ENCODE measurements around the gene STOML3. TPM values are rescaled to one million over a fixed set of nuclear protein-coding genes. Genes with fewer than 3 reads are reported as not detected.

The STOML3 gene
- total and polyA plus RNA-seq, 2 of the 8 experiments (the other 6 are each of a cell fraction or from before 2014, with no cell fraction given): 0.06 TPM; not detected in 1

DNA sequence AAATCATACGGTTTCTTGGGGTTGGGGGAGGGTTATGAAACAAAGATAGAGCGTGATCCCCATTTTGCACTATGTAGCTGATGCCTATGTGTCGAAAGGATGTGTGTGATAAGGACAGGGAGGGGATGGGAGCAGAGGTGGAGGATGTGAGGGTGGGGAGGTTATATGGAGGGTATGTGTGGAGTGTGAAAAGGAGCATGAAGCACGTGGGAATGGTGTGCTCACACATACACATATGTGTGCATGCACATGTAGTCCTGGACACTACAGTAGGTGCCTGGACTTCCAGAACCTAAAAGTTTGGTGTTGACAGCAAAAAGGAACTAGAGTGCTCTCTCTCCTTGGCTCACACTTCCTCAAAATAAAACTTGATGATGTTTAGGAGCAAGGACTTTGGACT, 25.4 kb downstream of the STOML3 start:
- H3K18ac ChIP-seq (ENCODE audit: extremely low read depth, low read length): no peak overlapping the region

More for the DNA sequence above, 25.4 kb downstream of the STOML3 start:
- peaks cover 6 to 8% of the 10 kb centered on the region in 2 experiments; a peak in 2 of 4 replicates for H3K9me3 ChIP-seq (ENCODE audit: insufficient read depth in 2 of 2, low read depth in 1 of 2, low read length in 1 of 2)
- ChIA-PET POLR2A (ENCODE audit: partially characterized antibody) (no interaction called here), CTCF (ENCODE audit: partially characterized antibody) (interaction anchor here (0.7 kb wide), 1 partner anchor 11 kb away, joined by 3 read pairs; no protein-coding TSS in a partner anchor)
- DNase-seq (ENCODE audit: low read depth in 1 of 2, low spot score in 2 of 2): no peak
- no peak overlapping the region for H3K14ac ChIP-seq (ENCODE audit: insufficient read length)
- H2AK5ac ChIP-seq (ENCODE audit: low read depth, low read length): no peak overlapping the region; the same call in 1 of the 2 replicates
- no peak overlapping the region for H3K9ac ChIP-seq (replicated peaks in 1 of 4; ENCODE audit: extremely low read depth in 1 of 4, low read depth in 3 of 4, low read length in 3 of 4)
- no peak overlapping the region for H4K5ac ChIP-seq (ENCODE audit: insufficient read length, low read depth, low read length)
- H4K20me1 ChIP-seq (replicated peaks in 1 of 2; ENCODE audit: control insufficient read depth in 1 of 2, insufficient read depth in 2 of 2, low read length in 2 of 2): no peaks in the 10 kb centered on the region
- no peak overlapping the region for H3K4me3 ChIP-seq (ENCODE audit: extremely low read depth in 1 of 4, insufficient read depth in 2 of 4, low read depth in 3 of 4, low read length in 4 of 4)
- H2BK20ac ChIP-seq (ENCODE audit: low read length): no peak overlapping the region
- no peak overlapping the region for H3K56ac ChIP-seq (replicated peaks; ENCODE audit: insufficient read length, low read depth, low read length)
- TF ChIP-seq TAF1 (IDR thresholded peaks at IDR 0.05; ENCODE audit: low read depth, low read length): no peak
- H3K23ac ChIP-seq (ENCODE audit: insufficient read length): no peak overlapping the region
- no peak overlapping the region for H2BK12ac ChIP-seq (ENCODE audit: low read depth, low read length)
- 93% methylated on average over 4 of the region's 4 CpGs; no CpG with 5 or more reads in 1 of the 2 experiments for WGBS, 2 experiments (ENCODE audit: extremely low coverage in 1 of 2, insufficient coverage in 1 of 2, insufficient read length in 1 of 2, insufficient replicate concordance in 2 of 2, low coverage in 1 of 2, low lambda C conversion rate in 2 of 2, missing lambda C conversion rate in 1 of 2)
- H3K36me3 ChIP-seq (ENCODE audit: control insufficient read depth in 2 of 4, insufficient read depth in 4 of 4, low read length in 3 of 4): no peaks in the 10 kb centered on the region
- no peak overlapping the region for H4K8ac ChIP-seq (ENCODE audit: extremely low read depth, insufficient read depth, low read length)
- no peak overlapping the region for H4K91ac ChIP-seq (replicated peaks; ENCODE audit: insufficient read length, low read length)
- no peaks in the 10 kb centered on the region; the same call in 1 of the 2 replicates for H3K79me1 ChIP-seq (ENCODE audit: low read depth, low read length)
- H3K4ac ChIP-seq (replicated peaks; ENCODE audit: insufficient read length, low read depth, low read length): no peak overlapping the region
- H2BK5ac ChIP-seq (ENCODE audit: low read depth, low read length): no peak overlapping the region
- no peak overlapping the region for H3K27ac ChIP-seq (ENCODE audit: low read depth, low read length)
- no peak overlapping the region for H3K4me2 ChIP-seq (ENCODE audit: insufficient read depth in 1 of 2, low read depth in 2 of 2, low read length in 2 of 2)
- H3K27me3 ChIP-seq (replicated peaks in 1 of 4; ENCODE audit: control insufficient read depth in 3 of 4, extremely low read depth in 1 of 4, insufficient read depth in 3 of 4, low read length in 3 of 4): no peaks in the 10 kb centered on the region
- H2AFZ ChIP-seq (ENCODE audit: low read length): no peak overlapping the region
- no peak for FAIRE-seq
- H3K4me1 ChIP-seq (replicated peaks in 1 of 4; ENCODE audit: control insufficient read depth in 3 of 4, insufficient read depth in 4 of 4, low read length in 3 of 4): peaks cover 0 to 16% (median 5%) of the 10 kb centered on the region in 4 experiments; a peak in 6 of 7 replicates
- H2BK15ac ChIP-seq (ENCODE audit: low read length): no peak overlapping the region
- no peak overlapping the region for H2BK120ac ChIP-seq (replicated peaks; ENCODE audit: low read depth, low read length)
- H3K23me2 ChIP-seq (ENCODE audit: low read depth, low read length): peaks cover 1% of the 10 kb centered on the region; the same call in 1 of the 2 replicates
- H3K79me2 ChIP-seq (ENCODE audit: control insufficient read depth in 1 of 2, insufficient read depth in 2 of 2, low read length in 2 of 2): no peaks in the 10 kb centered on the region
